Right lobe of liver (tissue), 6 donors: ENCODE data around the gene LDLRAD4. TPM values are rescaled to one million over a fixed set of nuclear protein-coding genes. Genes with fewer than 3 reads are reported as not detected.

ENCODE experiments used
- ATAC-seq, 4 donors: fragments of 200-7000 bp; cut with Tn5 transposase; one replicate each; pipeline ENCODE4 v1.9.1; 2020; ENCODE audit warnings: mild to moderate bottlenecking in 4 of 4, moderate library complexity in 4 of 4
- DNase-seq, 3 donors: peaks; one replicate each; pipeline ENCODE4 v3.0.0-alpha.2; 2020
- H3K27ac ChIP-seq, 3 donors: fragments of 200-600 bp; one replicate each; pipeline ENCODE4 v1.8.0; 2022
- H3K27me3 ChIP-seq, 2 donors: fragments of 200-600 bp; one replicate each; pipeline ENCODE4 v1.8.0; 2022
- H3K36me3 ChIP-seq, 4 donors: fragments of 200-600 bp; sonication (generic) in 1 of 4; one replicate each; pipeline versions ENCODE4 v1.5.1 to v1.8.0; 2017 to 2022; ENCODE audit warnings: control low read depth in 1 of 4
- H3K4me1 ChIP-seq, 4 donors: fragments of 200-600 bp; sonication (generic) in 1 of 4; one replicate each; pipeline versions ENCODE4 v1.5.1 to v1.8.0; 2017 to 2022; ENCODE audit warnings: control low read depth in 1 of 4
- H3K4me3 ChIP-seq, 3 donors: fragments of 200-600 bp; one replicate each; pipeline ENCODE4 v1.8.0; 2022
- H3K9me3 ChIP-seq, 4 donors: fragments of 200-600 bp; sonication (generic) in 1 of 4; one replicate each; pipeline versions ENCODE4 v1.5.1 to v1.8.0; 2017 to 2022; ENCODE audit warnings: control low read depth in 1 of 4
- POLR2A ChIP-seq: fragments of 450-650 bp; IDR thresholded peaks from one replicate; pipeline ENCODE4 v1.6.1; 2017; ENCODE audit warnings: antibody characterized with exemption, mild to moderate bottlenecking
- WGBS: methylation state at CpG from one replicate; pipeline ENCODE4 v1.1.6; 2018; ENCODE audit warnings: low coverage, low lambda C conversion rate; ENCODE audit not compliant: insufficient coverage; ENCODE audit errors: missing lambda C conversion rate; 5-methylcytosine and 5-hydroxymethylcytosine counted together
- intact Hi-C, 2 donors: fragments of 100-400 bp; cut with DNase I; formaldehyde crosslinking; loops; one replicate each; pipeline versions ENCODE4 v1.11.2 to v1.14.1; 2022
- total RNA-seq, 6 experiments: library from RNA; depleted of rRNA in 2 of 6; stranded (reverse); fragments of >200 nt in 2 of 6; fragmentation: NEBNext Ultra II Directional in 3 of 6; extraction: Animal tissue kit (Norgen Biotek cat#: 25700) in 3 of 6; gene quantifications; one replicate each; pipeline versions ENCODE4 v1.1.0 to v1.2.4, GENCODE V29; 2016 to 2023
- TF ChIP-seq, protein P1 (sequence below), 4 donors: fragments of 200-600 bp in 3 of 4; fragments of 450-650 bp in 1 of 4; IDR thresholded peaks; one replicate each; pipeline versions ENCODE4 v1.5.1 to v1.8.0; 2016 to 2022; ENCODE audit warnings: antibody characterized with exemption in 4 of 4, mild to moderate bottlenecking in 2 of 4
- donor health status: DM: no; HTN: yes; CAD: no.
- donor health status: DM: no; HTN: no; CAD: no.
- donor health status: DM: no; HTN: no; CAD: no.
- donor health status: DM: no; HTN: yes; CAD: no.
- donor health status: DM: no; HTN: yes; CAD: no.

Gene LDLRAD4
- total RNA-seq, 6 experiments from 2014 or later: 10.6 to 66.4 (median 18.7) TPM

DNA sequence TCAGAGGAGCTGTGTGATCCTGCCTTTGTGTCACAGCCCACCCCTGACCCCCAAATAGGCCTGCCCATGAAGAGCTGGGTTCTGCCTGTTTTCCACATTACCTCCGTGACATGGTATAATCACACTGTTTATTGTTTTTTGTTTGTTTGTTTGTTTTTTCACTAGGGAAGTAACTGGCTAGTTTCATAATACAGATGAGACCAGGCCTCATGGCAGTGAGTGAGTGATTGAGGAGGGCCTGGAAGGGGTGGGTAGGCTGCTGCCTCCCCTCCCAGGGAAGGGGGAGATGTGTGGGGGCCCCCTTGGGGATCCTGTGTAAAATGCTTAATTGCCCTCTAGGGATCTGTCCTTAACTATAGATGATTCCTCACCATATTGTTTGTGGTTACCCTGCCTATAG is 190.5 kb downstream of the LDLRAD4 start:
- peaks cover 0 to 21% (median 10%) of the 10 kb centered on the region in 4 donors for H3K4me1 ChIP-seq
- ATAC-seq: no peak
- 80% methylated on average over 1 of the region's 1 CpG for WGBS
- no peak overlapping the region for H3K27ac ChIP-seq
- intact Hi-C loops: no loop called here
- no peaks in the 10 kb centered on the region for H3K27me3 ChIP-seq
- no peaks in the 10 kb centered on the region for H3K36me3 ChIP-seq
- TF ChIP-seq, protein P1, sequence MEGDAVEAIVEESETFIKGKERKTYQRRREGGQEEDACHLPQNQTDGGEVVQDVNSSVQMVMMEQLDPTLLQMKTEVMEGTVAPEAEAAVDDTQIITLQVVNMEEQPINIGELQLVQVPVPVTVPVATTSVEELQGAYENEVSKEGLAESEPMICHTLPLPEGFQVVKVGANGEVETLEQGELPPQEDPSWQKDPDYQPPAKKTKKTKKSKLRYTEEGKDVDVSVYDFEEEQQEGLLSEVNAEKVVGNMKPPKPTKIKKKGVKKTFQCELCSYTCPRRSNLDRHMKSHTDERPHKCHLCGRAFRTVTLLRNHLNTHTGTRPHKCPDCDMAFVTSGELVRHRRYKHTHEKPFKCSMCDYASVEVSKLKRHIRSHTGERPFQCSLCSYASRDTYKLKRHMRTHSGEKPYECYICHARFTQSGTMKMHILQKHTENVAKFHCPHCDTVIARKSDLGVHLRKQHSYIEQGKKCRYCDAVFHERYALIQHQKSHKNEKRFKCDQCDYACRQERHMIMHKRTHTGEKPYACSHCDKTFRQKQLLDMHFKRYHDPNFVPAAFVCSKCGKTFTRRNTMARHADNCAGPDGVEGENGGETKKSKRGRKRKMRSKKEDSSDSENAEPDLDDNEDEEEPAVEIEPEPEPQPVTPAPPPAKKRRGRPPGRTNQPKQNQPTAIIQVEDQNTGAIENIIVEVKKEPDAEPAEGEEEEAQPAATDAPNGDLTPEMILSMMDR (IDR thresholded peaks at IDR 0.05): no peak
- TF ChIP-seq POLR2A: no peak
- H3K4me3 ChIP-seq: no peak overlapping the region
- no peak for DNase-seq
- H3K9me3 ChIP-seq: no peaks in the 10 kb centered on the region

DNA sequence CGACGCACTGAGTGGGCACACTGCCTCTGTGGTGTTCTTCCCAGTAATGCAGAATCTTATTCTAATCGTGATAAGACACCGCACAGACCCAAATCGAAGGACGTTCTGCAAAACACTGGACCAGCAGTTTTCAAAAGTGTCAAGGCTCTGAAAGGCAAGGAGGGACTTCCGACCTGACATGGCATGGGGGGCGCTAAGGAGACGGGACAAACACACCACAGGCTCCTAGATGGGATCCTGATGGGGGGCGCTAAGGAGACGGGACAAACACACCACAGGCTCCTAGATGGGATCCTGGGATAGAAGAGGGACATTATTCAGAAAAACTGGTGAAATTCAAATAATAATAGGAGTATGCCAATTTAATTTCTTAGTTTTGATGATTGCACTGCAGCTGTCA is 191.4 kb downstream of the LDLRAD4 start:
- intact Hi-C loops: no loop called here
- no peak overlapping the region for H3K4me3 ChIP-seq
- ATAC-seq (no peak), DNase-seq (no peak)
- no peaks in the 10 kb centered on the region for H3K27me3 ChIP-seq
- WGBS: 90% methylated on average over 11 of the region's 11 CpGs
- no peaks in the 10 kb centered on the region for H3K9me3 ChIP-seq
- H3K36me3 ChIP-seq: no peaks in the 10 kb centered on the region
- TF ChIP-seq, protein P1 (IDR thresholded peaks at IDR 0.05): no peak
- TF ChIP-seq POLR2A: no peak
- no peak overlapping the region for H3K27ac ChIP-seq
- peaks cover 0 to 21% (median 10%) of the 10 kb centered on the region in 4 donors for H3K4me1 ChIP-seq

DNA sequence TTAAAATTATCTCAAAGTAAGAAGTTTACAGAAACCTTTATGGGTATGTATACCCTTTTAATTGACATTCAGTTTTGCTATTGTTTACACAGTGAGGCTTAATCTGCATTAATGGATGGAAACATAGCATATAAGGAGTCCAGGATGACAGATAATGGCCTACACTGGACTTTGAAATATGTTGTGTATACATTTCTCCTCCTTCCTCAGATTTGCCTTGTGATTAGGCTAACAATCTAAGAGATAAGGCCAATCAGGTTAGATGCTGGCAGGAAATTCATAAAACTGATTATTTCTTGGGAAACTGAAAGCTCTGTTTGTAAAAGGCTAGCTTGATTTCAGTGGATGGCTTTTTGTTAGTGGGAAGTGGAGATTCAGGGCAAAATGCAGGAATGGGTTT is 191.9 kb downstream of the LDLRAD4 start:
- no peak for TF ChIP-seq POLR2A
- TF ChIP-seq, protein P1 (IDR thresholded peaks at IDR 0.05): no peak
- Histone ChIP-seq H3K9me3 (no peaks in the 10 kb centered on the region), H3K4me1 (peaks cover 0 to 21% (median 10%) of the 10 kb centered on the region in 4 donors), H3K4me3 (no peak overlapping the region), H3K27ac (no peak overlapping the region), H3K36me3 (peaks cover 0 to 2% (median 0%) of the 10 kb centered on the region in 4 donors), H3K27me3 (no peaks in the 10 kb centered on the region)
- intact Hi-C loops: no loop called here
- ATAC-seq: no peak
- no peak for DNase-seq

DNA sequence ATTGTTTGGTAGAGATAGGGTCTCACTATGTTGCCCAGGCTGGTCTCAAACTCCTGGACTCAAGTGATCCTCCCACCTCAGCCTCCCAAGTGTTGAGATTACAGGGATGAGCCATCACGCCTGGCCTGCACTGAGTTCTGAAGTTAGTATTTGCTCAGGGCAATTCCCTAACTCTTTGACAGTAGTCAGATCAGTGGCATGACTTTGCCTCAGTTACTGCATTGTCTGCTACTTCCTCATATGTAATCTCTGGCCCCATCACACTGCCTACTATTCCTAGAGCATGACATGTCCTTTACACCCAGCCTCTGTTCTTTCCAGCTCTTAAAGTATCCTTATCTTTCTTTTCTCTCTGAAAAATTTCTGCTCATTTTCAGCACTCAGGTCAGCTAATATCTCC is 193.5 kb downstream of the LDLRAD4 start:
- DNase-seq (no peak), ATAC-seq (no peak)
- peaks cover 0 to 2% (median 0%) of the 10 kb centered on the region in 4 donors for H3K36me3 ChIP-seq
- peaks cover 0 to 22% (median 10%) of the 10 kb centered on the region in 4 donors for H3K4me1 ChIP-seq
- no CpG with 5 or more reads among the region's 1 CpG for WGBS
- TF ChIP-seq, protein P1 (IDR thresholded peaks at IDR 0.05): no peak
- no peak for TF ChIP-seq POLR2A
- H3K27me3 ChIP-seq: no peaks in the 10 kb centered on the region
- no peaks in the 10 kb centered on the region for H3K9me3 ChIP-seq
- H3K27ac ChIP-seq: no peak overlapping the region
- intact Hi-C loops: no loop called here
- no peak overlapping the region for H3K4me3 ChIP-seq

DNA sequence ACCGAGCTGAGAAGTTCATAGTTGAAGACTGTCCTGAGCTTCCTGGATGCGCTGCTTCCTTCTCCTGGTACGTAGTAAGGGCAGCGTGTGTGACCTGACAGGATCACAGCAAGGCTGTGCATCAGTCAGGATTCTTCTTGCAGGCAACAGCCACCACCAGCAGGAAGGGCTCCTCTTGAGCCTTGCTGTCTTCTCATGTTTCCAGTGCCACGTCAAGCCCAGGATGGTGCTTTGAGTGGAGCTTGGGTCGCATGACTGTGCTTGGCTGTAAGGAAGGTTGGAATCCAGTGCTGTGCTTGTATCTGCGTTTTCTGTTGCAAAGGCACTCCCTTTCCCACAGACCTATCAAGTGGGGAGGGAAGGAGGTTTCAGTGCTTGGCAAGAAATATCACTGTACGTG is 194.3 kb downstream of the LDLRAD4 start:
- H3K9me3 ChIP-seq: no peaks in the 10 kb centered on the region
- H3K4me3 ChIP-seq: no peak overlapping the region
- H3K27ac ChIP-seq: no peak overlapping the region
- intact Hi-C loops: no loop called here
- 78% methylated on average over 6 of the region's 8 CpGs for WGBS
- DNase-seq (no peak), ATAC-seq (no peak)
- peaks cover 0 to 19% (median 8%) of the 10 kb centered on the region in 4 donors for H3K4me1 ChIP-seq
- H3K27me3 ChIP-seq: no peaks in the 10 kb centered on the region
- H3K36me3 ChIP-seq: peaks cover 0 to 2% (median 0%) of the 10 kb centered on the region in 4 donors
- no peak for TF ChIP-seq POLR2A
- TF ChIP-seq, protein P1 (IDR thresholded peaks at IDR 0.05): no peak
